PFSK-1 (cell line): ENCODE results near the gene ABCC1.

Source experiments
- FOXP2 ChIP-seq: optimal IDR thresholded peaks from 2 replicates; pipeline ENCODE3; 2011; ENCODE audit warnings: borderline replicate concordance, control low read depth, inconsistent platforms; ENCODE audit not compliant: insufficient read depth; ENCODE audit errors: extremely low read length, extremely low read depth
- POLR2AphosphoS5 ChIP-seq: IDR thresholded peaks from 2 replicates; pipeline ENCODE4 v1.6.1; 2012; ENCODE audit warnings: low read depth, mild to moderate bottlenecking, control low read depth, low read length, moderate library complexity
- REST ChIP-seq, 2 experiments: IDR thresholded peaks; 2 replicates each; pipeline versions ENCODE4 v1.6.1 to v1.8.0; 2011 to 2012; ENCODE audit warnings: low read depth in 2 of 2, low read length in 2 of 2, control low read depth in 1 of 2, inconsistent platforms in 1 of 2, mild to moderate bottlenecking in 1 of 2, moderate library complexity in 1 of 2; ENCODE audit not compliant: insufficient read depth in 1 of 2
- SIN3A ChIP-seq: IDR thresholded peaks from 2 replicates; pipeline ENCODE4 v1.6.1; 2012; ENCODE audit warnings: mild to moderate bottlenecking, low read length, moderate library complexity, borderline replicate concordance; ENCODE audit not compliant: insufficient read depth
- TAF1 ChIP-seq: IDR thresholded peaks from 2 replicates; pipeline ENCODE4 v1.6.1; 2012; ENCODE audit warnings: low read length, control low read depth, borderline replicate concordance; ENCODE audit not compliant: insufficient read depth

- TF ChIP-seq REST (IDR thresholded peaks at IDR 0.05; ENCODE audit: insufficient read depth in 1 of 2, low read depth in 2 of 2, low read length in 2 of 2) (no peak), POLR2AphosphoS5 (no peak), SIN3A (no peak), TAF1 (no peak), FOXP2 (no peak)
Observed at GRCh38 chr16:16030449-16030848, 81.0 kb downstream of the ABCC1 start.
